ENCODE data around the gene ELOA2. TPM values are rescaled to one million over a fixed set of nuclear protein-coding genes. Genes with fewer than 3 reads are reported as not detected.
"Not testable (repeated sequence)": the region's sequence is repeated elsewhere in the genome, so short reads cannot be mapped to it uniquely, and the experiment has no call there.

ELOA2 gene
- total RNA-seq, 1 donor from 2014 or later = not detected

DNA sequence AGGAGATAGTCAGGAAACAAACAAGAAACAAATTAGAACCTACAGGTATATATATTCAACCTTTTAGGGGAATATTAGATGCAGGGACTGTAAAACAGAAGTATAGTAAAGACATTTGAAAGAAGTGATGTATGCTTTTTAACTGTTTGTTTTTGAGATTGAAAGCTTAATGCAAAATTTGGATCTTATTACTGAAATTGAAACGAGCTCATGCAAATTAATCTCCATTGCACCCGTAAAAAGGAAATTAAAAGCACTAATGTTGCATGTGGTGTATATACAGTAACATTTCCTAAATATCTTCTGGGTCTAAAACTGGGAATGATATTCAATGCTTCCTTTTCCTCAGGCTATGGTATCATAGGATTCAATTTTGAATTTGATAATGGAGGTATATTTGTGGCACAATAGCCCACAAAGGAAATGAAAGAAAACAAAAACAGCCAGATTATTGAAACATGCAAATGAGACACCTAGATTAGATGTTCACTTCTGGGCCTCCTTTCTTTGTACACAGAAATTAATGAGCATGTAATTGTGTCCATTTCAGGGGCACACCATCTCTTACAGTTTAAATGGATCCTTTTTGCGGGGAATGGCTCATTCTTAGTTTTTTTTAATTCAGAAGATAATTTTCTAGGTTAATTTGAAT is 1.6 kb upstream of the ELOA2 start:
- no peak overlapping the region for H3K4me3 Mint-ChIP-seq

GRCh38 chr18:47036298-47036874 is 965 bp upstream of the ELOA2 start:
- Mint-ChIP-seq H3K9me3 (peaks cover 7% of the 10 kb centered on the region), H3K27ac (no peak overlapping the region), H3K4me3 (no peak overlapping the region), H3K36me3 (no peaks in the 10 kb centered on the region), H3K4me1 (ENCODE audit: unreplicated experiment) (no peaks in the 10 kb centered on the region), H3K27me3 (no peaks in the 10 kb centered on the region)
- no peak for DNase-seq (ENCODE audit: extremely low spot score, unreplicated experiment)
- TF ChIP-seq, protein P1, sequence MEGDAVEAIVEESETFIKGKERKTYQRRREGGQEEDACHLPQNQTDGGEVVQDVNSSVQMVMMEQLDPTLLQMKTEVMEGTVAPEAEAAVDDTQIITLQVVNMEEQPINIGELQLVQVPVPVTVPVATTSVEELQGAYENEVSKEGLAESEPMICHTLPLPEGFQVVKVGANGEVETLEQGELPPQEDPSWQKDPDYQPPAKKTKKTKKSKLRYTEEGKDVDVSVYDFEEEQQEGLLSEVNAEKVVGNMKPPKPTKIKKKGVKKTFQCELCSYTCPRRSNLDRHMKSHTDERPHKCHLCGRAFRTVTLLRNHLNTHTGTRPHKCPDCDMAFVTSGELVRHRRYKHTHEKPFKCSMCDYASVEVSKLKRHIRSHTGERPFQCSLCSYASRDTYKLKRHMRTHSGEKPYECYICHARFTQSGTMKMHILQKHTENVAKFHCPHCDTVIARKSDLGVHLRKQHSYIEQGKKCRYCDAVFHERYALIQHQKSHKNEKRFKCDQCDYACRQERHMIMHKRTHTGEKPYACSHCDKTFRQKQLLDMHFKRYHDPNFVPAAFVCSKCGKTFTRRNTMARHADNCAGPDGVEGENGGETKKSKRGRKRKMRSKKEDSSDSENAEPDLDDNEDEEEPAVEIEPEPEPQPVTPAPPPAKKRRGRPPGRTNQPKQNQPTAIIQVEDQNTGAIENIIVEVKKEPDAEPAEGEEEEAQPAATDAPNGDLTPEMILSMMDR (conservative IDR thresholded peaks at IDR 0.05) = peak; percentile 67

More for the DNA sequence above, 1.6 kb upstream of the ELOA2 start:
- H3K9me3 Mint-ChIP-seq = peaks cover 7% of the 10 kb centered on the region
- H3K36me3 Mint-ChIP-seq = no peaks in the 10 kb centered on the region
- no peaks in the 10 kb centered on the region for H3K27me3 Mint-ChIP-seq
- H3K4me1 Mint-ChIP-seq (ENCODE audit: unreplicated experiment) = no peaks in the 10 kb centered on the region
- TF ChIP-seq, protein P1 (conservative IDR thresholded peaks at IDR 0.05) = no peak
- DNase-seq (ENCODE audit: extremely low spot score, unreplicated experiment) = no peak
- no peak overlapping the region for H3K27ac Mint-ChIP-seq

GRCh38 chr18:47034591-47034990 is 830 bp downstream of the ELOA2 start:
- DNase-seq (ENCODE audit: extremely low spot score, unreplicated experiment); H3K9me3 Mint-ChIP-seq; H3K4me1 Mint-ChIP-seq (ENCODE audit: unreplicated experiment); H3K36me3 Mint-ChIP-seq; H3K27me3 Mint-ChIP-seq; H3K27ac Mint-ChIP-seq; H3K4me3 Mint-ChIP-seq: not testable (repeated sequence)

GRCh38 chr18:47032945-47033344 is 2.5 kb downstream of the ELOA2 start:
- no peak overlapping the region for H3K27ac Mint-ChIP-seq

GRCh38 chr18:47030887-47031286 is 4.5 kb downstream of the ELOA2 start:
- H3K36me3 Mint-ChIP-seq; DNase-seq (ENCODE audit: extremely low spot score, unreplicated experiment); H3K4me1 Mint-ChIP-seq (ENCODE audit: unreplicated experiment); H3K27ac Mint-ChIP-seq; H3K9me3 Mint-ChIP-seq; H3K27me3 Mint-ChIP-seq; H3K4me3 Mint-ChIP-seq: not testable (repeated sequence)

More at GRCh38 chr18:47032945-47033344, 2.5 kb downstream of the ELOA2 start:
- peaks cover 7% of the 10 kb centered on the region for H3K9me3 Mint-ChIP-seq
- H3K36me3 Mint-ChIP-seq = no peaks in the 10 kb centered on the region
- H3K4me3 Mint-ChIP-seq = no peak overlapping the region
- H3K4me1 Mint-ChIP-seq (ENCODE audit: unreplicated experiment) = no peaks in the 10 kb centered on the region
- H3K27me3 Mint-ChIP-seq = no peaks in the 10 kb centered on the region
- DNase-seq (ENCODE audit: extremely low spot score, unreplicated experiment) = no peak
- TF ChIP-seq, protein P1 (conservative IDR thresholded peaks at IDR 0.05) = no peak

- not testable (repeated sequence) for H3K4me3 Mint-ChIP-seq; DNase-seq (ENCODE audit: extremely low spot score, unreplicated experiment); H3K27ac Mint-ChIP-seq; H3K4me1 Mint-ChIP-seq (ENCODE audit: unreplicated experiment); H3K36me3 Mint-ChIP-seq; H3K9me3 Mint-ChIP-seq; H3K27me3 Mint-ChIP-seq
Observed at GRCh38 chr18:47029684-47030353, 5.6 kb downstream of the ELOA2 start.

DNA sequence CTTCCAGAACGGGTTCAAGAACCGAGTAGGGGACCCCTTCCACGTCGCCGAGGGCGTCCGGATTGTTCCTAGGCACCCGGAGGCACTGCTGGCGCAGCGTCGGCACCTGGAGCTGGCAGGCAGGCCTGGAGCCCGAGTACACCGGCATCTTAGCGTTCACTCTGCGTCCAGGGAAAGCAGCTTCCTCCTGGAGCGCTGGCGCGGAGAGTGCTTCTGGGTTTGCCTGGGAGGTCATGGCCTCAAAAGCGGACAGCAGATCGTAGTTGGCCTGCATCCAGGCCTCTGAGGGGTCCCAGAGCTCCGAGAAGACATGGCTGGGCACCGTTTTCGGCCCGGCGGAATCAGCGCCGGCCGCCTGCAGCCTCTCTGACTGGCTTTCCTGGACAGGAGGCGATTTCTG is 6.7 kb downstream of the ELOA2 start:
- not testable (repeated sequence) for H3K27ac Mint-ChIP-seq; DNase-seq (ENCODE audit: extremely low spot score, unreplicated experiment); H3K36me3 Mint-ChIP-seq; H3K9me3 Mint-ChIP-seq; H3K4me1 Mint-ChIP-seq (ENCODE audit: unreplicated experiment); H3K27me3 Mint-ChIP-seq; H3K4me3 Mint-ChIP-seq

DNA sequence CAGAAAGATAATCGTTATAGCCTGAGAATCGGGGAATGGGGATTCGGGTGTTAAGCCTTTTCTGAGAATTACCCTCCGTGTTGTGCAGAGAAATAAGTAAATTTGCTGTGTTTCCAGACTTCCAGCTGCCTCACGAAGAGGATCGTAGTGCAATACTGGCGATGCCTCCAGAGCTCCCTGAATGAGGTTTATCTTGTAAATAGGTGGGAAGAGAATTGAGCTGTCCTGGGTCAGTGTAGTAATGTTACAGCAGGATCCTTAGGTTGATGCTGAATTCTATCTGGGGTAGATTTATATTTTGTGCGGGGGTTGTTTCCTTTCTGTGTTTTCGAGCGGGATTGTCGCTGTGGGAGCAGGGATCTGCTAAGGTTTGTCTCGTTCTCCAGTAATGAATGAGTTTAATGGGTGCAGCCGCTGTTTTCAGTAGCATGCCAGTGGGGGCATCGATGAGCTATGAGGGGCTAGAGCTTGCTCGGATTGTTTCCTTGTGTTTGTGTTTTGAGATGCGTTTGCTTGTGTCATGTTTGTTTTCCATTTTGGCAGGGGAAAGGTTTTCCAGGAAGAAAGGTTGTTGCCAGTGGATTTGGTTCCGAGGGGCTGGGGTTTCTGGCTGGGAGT is 9.8 kb downstream of the ELOA2 start:
- not testable (repeated sequence) for H3K36me3 Mint-ChIP-seq; H3K9me3 Mint-ChIP-seq; H3K4me3 Mint-ChIP-seq; H3K4me1 Mint-ChIP-seq (ENCODE audit: unreplicated experiment); DNase-seq (ENCODE audit: extremely low spot score, unreplicated experiment); H3K27me3 Mint-ChIP-seq; H3K27ac Mint-ChIP-seq

- not testable (repeated sequence) for DNase-seq (ENCODE audit: extremely low spot score, unreplicated experiment); H3K27me3 Mint-ChIP-seq; H3K27ac Mint-ChIP-seq; H3K4me1 Mint-ChIP-seq (ENCODE audit: unreplicated experiment); H3K4me3 Mint-ChIP-seq; H3K36me3 Mint-ChIP-seq; H3K9me3 Mint-ChIP-seq
Observed at GRCh38 chr18:47023769-47024465, 11.5 kb downstream of the ELOA2 start.

DNA sequence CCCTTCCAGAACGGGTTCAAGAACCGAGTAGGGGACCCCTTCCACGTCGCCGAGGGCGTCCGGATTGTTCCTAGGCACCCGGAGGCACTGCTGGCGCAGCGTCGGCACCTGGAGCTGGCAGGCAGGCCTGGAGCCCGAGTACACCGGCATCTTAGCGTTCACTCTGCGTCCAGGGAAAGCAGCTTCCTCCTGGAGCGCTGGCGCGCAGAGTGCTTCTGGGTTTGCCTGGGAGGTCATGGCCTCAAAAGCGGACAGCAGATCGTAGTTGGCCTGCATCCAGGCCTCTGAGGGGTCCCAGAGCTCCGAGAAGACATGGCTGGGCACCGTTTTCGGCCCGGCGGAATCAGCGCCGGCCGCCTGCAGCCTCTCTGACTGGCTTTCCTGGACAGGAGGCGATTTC is 12.6 kb downstream of the ELOA2 start:
- not testable (repeated sequence) for H3K27me3 Mint-ChIP-seq; H3K9me3 Mint-ChIP-seq; H3K27ac Mint-ChIP-seq; H3K4me1 Mint-ChIP-seq (ENCODE audit: unreplicated experiment); H3K36me3 Mint-ChIP-seq; H3K4me3 Mint-ChIP-seq
- peak; percentile 80 for DNase-seq (ENCODE audit: extremely low spot score, unreplicated experiment)

All from type B pancreatic cell (in vitro differentiated cells).